B cell (primary cell): ENCODE data around the gene APCDD1L. TPM values are rescaled to one million over a fixed set of nuclear protein-coding genes. Genes with fewer than 3 reads are reported as not detected.

Source experiments
- ATAC-seq: fragments of 200-7000 bp; cut with Tn5 transposase; one replicate; pipeline ENCODE4 v1.10.0; 2021; ENCODE audit warnings: low read depth, mild to moderate bottlenecking, moderate number of reproducible peaks, moderate library complexity
- CTCF ChIA-PET: fragments of 350-600 bp; sonication (Branson Sonifier 250); formaldehyde crosslinking; loops from one replicate; lab custom pipeline; 2021; ENCODE audit warnings: antibody characterized with exemption, inconsistent platforms; lab: Charles Lee
- POLR2A ChIA-PET: fragments of 350-600 bp; sonication (Branson Sonifier 250); formaldehyde crosslinking; loops from one replicate; lab custom pipeline; 2021; ENCODE audit warnings: antibody characterized with exemption; lab: Charles Lee
- DNase-seq: peaks from one replicate; pipeline ENCODE4 v3.0.0; 2013
- H2AFZ ChIP-seq: 2 replicates; pipeline ENCODE4 v1.6.1; 2012; ENCODE audit warnings: mild to moderate bottlenecking, low read depth, low read length; ENCODE audit not compliant: insufficient read depth, poor library complexity, severe bottlenecking
- H3K27ac ChIP-seq, 2 donors: 1 replicate in 1 of 2; 2 replicates in 1 of 2; pipeline ENCODE4 v1.5.1; 2012 to 2013; ENCODE audit warnings: low read length in 2 of 2, mild to moderate bottlenecking in 2 of 2, moderate library complexity in 1 of 2
- H3K27me3 ChIP-seq, 4 experiments: fragments of 200-600 bp in 1 of 4; sonication (generic) in 1 of 4; replicated peaks in 1 of 4; 1 replicate in 2 of 4; 2 replicates in 2 of 4; pipeline versions ENCODE4 v1.6.1 to v1.7.0; 2013 to 2016; ENCODE audit warnings: low read length in 3 of 4, mild to moderate bottlenecking in 2 of 4, mixed read lengths in 1 of 4, moderate library complexity in 1 of 4; ENCODE audit not compliant: insufficient read depth in 4 of 4, control insufficient read depth in 3 of 4; ENCODE audit errors: control extremely low read depth in 1 of 4
- H3K36me3 ChIP-seq, 2 experiments: replicated peaks in 1 of 2; 1 replicate in 1 of 2; 2 replicates in 1 of 2; pipeline versions ENCODE4 v1.6.1 to v1.7.1; 2013; ENCODE audit warnings: low read length in 1 of 2; ENCODE audit not compliant: insufficient read depth in 2 of 2, control insufficient read depth in 1 of 2; ENCODE audit errors: control extremely low read depth in 1 of 2, extremely low read depth in 1 of 2
- H3K4me1 ChIP-seq, 2 donors: fragments of 200-600 bp in 1 of 2; sonication (generic) in 1 of 2; 1 replicate in 1 of 2; 2 replicates in 1 of 2; pipeline versions ENCODE4 v1.5.1 to v1.6.1; 2013 to 2017; ENCODE audit warnings: low read length in 2 of 2; ENCODE audit not compliant: control insufficient read depth in 2 of 2, insufficient read depth in 2 of 2
- H3K4me2 ChIP-seq: replicated peaks from 2 replicates; pipeline ENCODE3; 2012; ENCODE audit warnings: mild to moderate bottlenecking, low read depth, low read length; ENCODE audit not compliant: poor library complexity, severe bottlenecking
- H3K4me3 ChIP-seq, 5 experiments: fragments of 200-600 bp in 1 of 5; sonication (generic) in 1 of 5; 1 replicate in 3 of 5; 2 replicates in 2 of 5; pipeline versions ENCODE4 v1.5.1 to v1.7.0; 2011 to 2016; ENCODE audit warnings: low read length in 4 of 5, mild to moderate bottlenecking in 4 of 5, low read depth in 2 of 5, control low read depth in 1 of 5, moderate library complexity in 1 of 5; ENCODE audit not compliant: insufficient read depth in 1 of 5; ENCODE audit errors: control extremely low read depth in 1 of 5, extremely low read depth in 1 of 5
- H3K79me2 ChIP-seq: fragments of 200-600 bp; sonication (generic); one replicate; pipeline ENCODE4 v1.6.0; 2016; ENCODE audit warnings: low read length; ENCODE audit not compliant: control insufficient read depth, insufficient read depth
- H3K9ac ChIP-seq: fragments of 200-600 bp; sonication (generic); 2 replicates; pipeline ENCODE4 v1.6.1; 2017; ENCODE audit warnings: mild to moderate bottlenecking, low read length, moderate library complexity
- H3K9me3 ChIP-seq, 3 donors: one replicate each; pipeline versions ENCODE4 v1.6.1 to v1.7.1; 2013; ENCODE audit warnings: low read length in 2 of 3; ENCODE audit not compliant: control insufficient read depth in 2 of 3, insufficient read depth in 1 of 3; ENCODE audit errors: control extremely low read depth in 1 of 3
- H4K20me1 ChIP-seq: 2 replicates; pipeline ENCODE4 v1.6.0; 2012; ENCODE audit warnings: mild to moderate bottlenecking, low read length; ENCODE audit not compliant: insufficient read depth, control insufficient read depth, poor library complexity, severe bottlenecking
- H3K27ac Mint-ChIP-seq: one replicate; pipeline ENCODE4 v1.8.0; 2021; ENCODE audit warnings: mixed read lengths
- H3K27me3 Mint-ChIP-seq: one replicate; pipeline ENCODE4 v1.8.0; 2021; ENCODE audit warnings: mixed read lengths
- H3K4me1 Mint-ChIP-seq: one replicate; pipeline ENCODE4 v1.8.0; 2021; ENCODE audit warnings: mixed read lengths
- H3K4me3 Mint-ChIP-seq: one replicate; pipeline ENCODE4 v1.8.0; 2021; ENCODE audit warnings: mixed read lengths
- H3K9me3 Mint-ChIP-seq: one replicate; pipeline ENCODE4 v1.8.0; 2022; ENCODE audit warnings: mixed read lengths; ENCODE audit not compliant: insufficient read depth
- CTCF ChIP-seq: fragments of 200-600 bp; IDR thresholded peaks from one replicate; pipeline ENCODE4 v1.8.0; 2022; ENCODE audit warnings: antibody characterized with exemption, mild to moderate bottlenecking
- EZH2 ChIP-seq: IDR thresholded peaks from 2 replicates; pipeline ENCODE4 v1.6.1; 2012; ENCODE audit warnings: borderline replicate concordance, low read depth, mild to moderate bottlenecking, moderate library complexity, low read length; ENCODE audit not compliant: insufficient read depth, poor library complexity, severe bottlenecking
- WGBS: methylation state at CpG from one replicate; pipeline ENCODE4 v1.1.5; 2013; ENCODE audit warnings: missing lambda C conversion rate; ENCODE audit not compliant: insufficient coverage; 5-methylcytosine and 5-hydroxymethylcytosine counted together
- intact Hi-C: fragments of 100-400 bp; cut with micrococcal nuclease; formaldehyde crosslinking; loops from one replicate; pipeline ENCODE4 v1.10.0; 2022
- polyA plus RNA-seq: library from polyadenylated mRNA; depleted of rRNA; stranded (reverse); fragments of >200 nt; gene quantifications from 2 replicates; pipeline ENCODE4 v1.2.3, GENCODE V29; 2012
- total RNA-seq, 2 donors: library from RNA; stranded (reverse); fragments of 120-200 nt in 1 of 2; gene quantifications; 1 replicate in 1 of 2; 2 replicates in 1 of 2; pipeline versions ENCODE4 v1.2.3 to v1.2.4, GENCODE V29; 2013 to 2022

APCDD1L gene
- total and polyA plus RNA-seq, 2 donors (not counting 1 experiment from before 2014, with no cell fraction given), result not detected

- no CpG with 5 or more reads among the region's 2 CpGs for WGBS
- H3K27me3 Mint-ChIP-seq, result no peaks in the 10 kb centered on the region
- H3K4me3 Mint-ChIP-seq, result no peak overlapping the region
- no peak overlapping the region for H3K27ac Mint-ChIP-seq
- Histone ChIP-seq H4K20me1 (no peaks in the 10 kb centered on the region), H3K4me2 (no peak overlapping the region), H3K27me3 (no peaks in the 10 kb centered on the region), H3K27ac (no peak overlapping the region), H2AFZ (no peak overlapping the region), H3K79me2 (no peaks in the 10 kb centered on the region), H3K9ac (no peak overlapping the region), H3K4me1 (no peaks in the 10 kb centered on the region), H3K36me3 (no peaks in the 10 kb centered on the region), H3K4me3 (no peak overlapping the region), H3K9me3 (peaks cover 0 to 16% (median 6%) of the 10 kb centered on the region in 3 donors)
- H3K4me1 Mint-ChIP-seq, result no peaks in the 10 kb centered on the region
- no peak for DNase-seq
- CTCF ChIA-PET, result interaction anchor here (0.6 kb wide), 1 partner anchor 467 kb away, joined by 3 read pairs; no protein-coding TSS in a partner anchor
- no peak for TF ChIP-seq EZH2
- no peak for TF ChIP-seq CTCF
- peaks cover 9% of the 10 kb centered on the region for H3K9me3 Mint-ChIP-seq
- ATAC-seq, result no peak
- intact Hi-C loops, result no loop called here
- POLR2A ChIA-PET, result no interaction called here
Measured at GRCh38 chr20:58523971-58524315, 8.7 kb upstream of the APCDD1L start.

GRCh38 chr20:58523072-58523970 lies 8.1 kb upstream of the APCDD1L start:
- intact Hi-C loops, result no loop called here
- Histone ChIP-seq H3K27me3 (no peaks in the 10 kb centered on the region), H4K20me1 (no peaks in the 10 kb centered on the region), H3K27ac (no peak overlapping the region), H2AFZ (no peak overlapping the region), H3K79me2 (no peaks in the 10 kb centered on the region), H3K4me2 (no peak overlapping the region), H3K36me3 (no peaks in the 10 kb centered on the region), H3K4me1 (no peaks in the 10 kb centered on the region), H3K9ac (no peak overlapping the region), H3K9me3 (peaks cover 0 to 16% (median 6%) of the 10 kb centered on the region in 3 donors), H3K4me3 (no peak overlapping the region)
- ChIA-PET CTCF (interaction anchor here (0.6 kb wide), 1 partner anchor 467 kb away, joined by 3 read pairs; no protein-coding TSS in a partner anchor), POLR2A (no interaction called here)
- TF ChIP-seq EZH2 (no peak), CTCF (no peak)
- DNase-seq (no peak), ATAC-seq (no peak)
- Mint-ChIP-seq H3K9me3 (peaks cover 8% of the 10 kb centered on the region), H3K27me3 (peaks cover 6% of the 10 kb centered on the region), H3K27ac (no peak overlapping the region), H3K4me1 (no peaks in the 10 kb centered on the region), H3K4me3 (no peak overlapping the region)
- 88% methylated on average over 13 of the region's 19 CpGs for WGBS
